Liver (tissue), 3 donors: Measurements from ENCODE around the gene CLMN.

Experiments used
- FOXA1 ChIP-seq: IDR thresholded peaks from 2 replicates; pipeline ENCODE4 v1.6.1; 2016; ENCODE audit warnings: antibody characterized with exemption
- FOXA2 ChIP-seq: IDR thresholded peaks from 2 replicates; pipeline ENCODE4 v1.6.1; 2016; ENCODE audit warnings: antibody characterized with exemption
- HNF4G ChIP-seq: IDR thresholded peaks from 2 replicates; pipeline ENCODE4 v1.6.1; 2016; ENCODE audit warnings: antibody characterized with exemption
- MAX ChIP-seq: IDR thresholded peaks from 2 replicates; pipeline ENCODE4 v1.6.1; 2016; ENCODE audit warnings: antibody characterized with exemption
- NR2F2 ChIP-seq: IDR thresholded peaks from 2 replicates; pipeline ENCODE4 v1.6.1; 2016; ENCODE audit warnings: antibody characterized with exemption
- RAD21 ChIP-seq, 2 donors: IDR thresholded peaks; 2 replicates each; pipeline ENCODE4 v1.6.1; 2016; ENCODE audit warnings: antibody characterized with exemption in 2 of 2, mild to moderate bottlenecking in 2 of 2
- REST ChIP-seq: IDR thresholded peaks from 2 replicates; pipeline ENCODE4 v1.6.1; 2016; ENCODE audit warnings: antibody characterized with exemption, mild to moderate bottlenecking
- RXRA ChIP-seq, 2 donors: IDR thresholded peaks; 2 replicates each; pipeline ENCODE4 v1.6.1; 2017 to 2018; ENCODE audit warnings: antibody characterized with exemption in 2 of 2, mild to moderate bottlenecking in 1 of 2
- SP1 ChIP-seq: IDR thresholded peaks from 2 replicates; pipeline ENCODE4 v1.6.1; 2018; ENCODE audit warnings: antibody characterized with exemption, mild to moderate bottlenecking
- TAF1 ChIP-seq: conservative IDR thresholded peaks from 2 replicates; pipeline ENCODE4 v1.6.1; 2016; ENCODE audit warnings: antibody characterized with exemption, mild to moderate bottlenecking
- YY1 ChIP-seq: IDR thresholded peaks from 2 replicates; pipeline ENCODE4 v1.6.1; 2016; ENCODE audit warnings: antibody characterized with exemption, mild to moderate bottlenecking
- ZBTB33 ChIP-seq: IDR thresholded peaks from 2 replicates; pipeline ENCODE4 v1.6.1; 2016; ENCODE audit warnings: antibody characterized with exemption
- TF ChIP-seq, protein P1 (sequence below): fragments of 150-350 bp; IDR thresholded peaks from 2 replicates; pipeline ENCODE4 v1.5.1; 2017; ENCODE audit warnings: improper control_type of control experiment, low read depth, low read length; ENCODE audit not compliant: missing input control
- donor health status: healthy.
- donor health status: healthy.

GRCh38 chr14:95242870-95243269 lies 76.8 kb downstream of the CLMN start:
- TF ChIP-seq, protein P1, sequence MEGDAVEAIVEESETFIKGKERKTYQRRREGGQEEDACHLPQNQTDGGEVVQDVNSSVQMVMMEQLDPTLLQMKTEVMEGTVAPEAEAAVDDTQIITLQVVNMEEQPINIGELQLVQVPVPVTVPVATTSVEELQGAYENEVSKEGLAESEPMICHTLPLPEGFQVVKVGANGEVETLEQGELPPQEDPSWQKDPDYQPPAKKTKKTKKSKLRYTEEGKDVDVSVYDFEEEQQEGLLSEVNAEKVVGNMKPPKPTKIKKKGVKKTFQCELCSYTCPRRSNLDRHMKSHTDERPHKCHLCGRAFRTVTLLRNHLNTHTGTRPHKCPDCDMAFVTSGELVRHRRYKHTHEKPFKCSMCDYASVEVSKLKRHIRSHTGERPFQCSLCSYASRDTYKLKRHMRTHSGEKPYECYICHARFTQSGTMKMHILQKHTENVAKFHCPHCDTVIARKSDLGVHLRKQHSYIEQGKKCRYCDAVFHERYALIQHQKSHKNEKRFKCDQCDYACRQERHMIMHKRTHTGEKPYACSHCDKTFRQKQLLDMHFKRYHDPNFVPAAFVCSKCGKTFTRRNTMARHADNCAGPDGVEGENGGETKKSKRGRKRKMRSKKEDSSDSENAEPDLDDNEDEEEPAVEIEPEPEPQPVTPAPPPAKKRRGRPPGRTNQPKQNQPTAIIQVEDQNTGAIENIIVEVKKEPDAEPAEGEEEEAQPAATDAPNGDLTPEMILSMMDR, result no peak
- TF ChIP-seq YY1 (no peak), TAF1 (no peak), REST (no peak), SP1 (no peak), RAD21 (IDR thresholded peaks at IDR 0.05) (no peak), ZBTB33 (no peak), FOXA1 (no peak), MAX (no peak), HNF4G (no peak), NR2F2 (no peak), FOXA2 (no peak), RXRA (IDR thresholded peaks at IDR 0.05) (no peak)
